OCI-LY1 (cell line): Measurements from ENCODE around the gene LRRC63.

Experiments
- CTCF ChIP-seq: fragments of 200-600 bp; sonication (generic), shearing (Covaris generic); IDR thresholded peaks from 2 replicates; pipeline ENCODE4 v1.5.1; 2017; ENCODE audit warnings: mild to moderate bottlenecking, antibody characterized with exemption, low read length, moderate library complexity, mixed read lengths
- EZH2 ChIP-seq: fragments of 200-600 bp; sonication (generic), shearing (Covaris generic); IDR thresholded peaks from 2 replicates; pipeline ENCODE4 v1.8.0; 2017; ENCODE audit warnings: borderline replicate concordance, mixed run types, mild to moderate bottlenecking, antibody characterized with exemption, low read length, moderate library complexity, mixed read lengths

- TF ChIP-seq EZH2, result no peak
- TF ChIP-seq CTCF, result no peak
These were observed 33.6 kb upstream of the LRRC63 start for GRCh38 chr13:46178143-46178542.
